ENCODE data around the gene HDAC4. TPM values are rescaled to one million over a fixed set of nuclear protein-coding genes. Genes with fewer than 3 reads are reported as not detected.

HDAC4 gene
- total RNA-seq (2012; rRNA removed), result 3.3 and 7.2 TPM in 2 replicates
- polyA plus RNA-seq (2012; rRNA removed), result 4.1 and 7.4 TPM in 2 replicates
- 1.3 and 7.1 TPM in 2 replicates for polyA plus RNA-seq (2012; cell fraction: cytosol; rRNA removed)
- 24.5 and 34.9 TPM in 2 replicates for polyA plus RNA-seq (2012; cell fraction: nucleus; rRNA removed; ENCODE audit: low replicate concordance)
- Bru-seq, nascent RNA, result percentile 82 among the genes with signal in this experiment
- percentile 77 among the genes with signal in this experiment for BruChase-seq, experiment 1, labeled RNA remaining after a 6-hour chase
- percentile 82 among the genes with signal in this experiment for BruChase-seq, experiment 2, labeled RNA remaining after a 2-hour chase
- long read RNA-seq, partial matches to known transcripts, result 2 of 13 reads
- long read RNA-seq, other reads (novel, unspliced or antisense), result 11 of 13 reads

- peak within 1 kb of the TSS; percentile 96 for H4K5ac ChIP-seq (ENCODE audit: low read depth, low read length)
- 0 out of 2 replicates have a peak within 1 kb of the TSS, but pooled peaks have one; percentile 67 for H2BK20ac ChIP-seq (ENCODE audit: low read depth, low read length)
- H3K4me2 ChIP-seq (ENCODE audit: low read depth, low read length), result peak within 1 kb of the TSS; percentile 92
- peak within 1 kb of the TSS; percentile 98 for H3K27ac ChIP-seq (ENCODE audit: insufficient read depth, low read length)
- dilution Hi-C loops (cut with HindIII; ENCODE audit: low sequenced_read_pairs, unreplicated experiment) (no loop called here), intact Hi-C loops (cut with micrococcal nuclease) (loop anchor here (1.0 to 10.0 kb wide), 3 partner anchors 72 to 366 kb away; no protein-coding TSS in a partner anchor), in situ Hi-C loops (cut with MboI; ENCODE audit: low sequenced_read_pairs) (no loop called here)
- peak within 1 kb of the TSS; percentile 77 for H3K56ac ChIP-seq (ENCODE audit: extremely low read depth, insufficient read depth, low read length)
- H4K91ac ChIP-seq (ENCODE audit: insufficient read depth, low read depth, low read length), result peak within 1 kb of the TSS; percentile 91
- POLR2A ChIA-PET (ENCODE audit: unreplicated experiment), result interaction anchor here (0.8 kb wide), 2 partner anchors 158 to 311 kb away, joined by 4 to 6 read pairs; no protein-coding TSS in a partner anchor
- H3K9ac ChIP-seq (ENCODE audit: low read depth, low read length), result peak within 1 kb of the TSS; percentile 94
- no peaks in the 10 kb centered on the region for H3K9me3 ChIP-seq (ENCODE audit: control insufficient read depth, insufficient read depth, low read length)
- peak within 1 kb of the TSS; percentile 79 for H2AK9ac ChIP-seq (replicated peaks; ENCODE audit: low read depth, low read length, poor library complexity)
- peak within 1 kb of the TSS; percentile 81 for H3K14ac ChIP-seq (replicated peaks; ENCODE audit: low read depth, low read length)
- peak within 1 kb of the TSS; percentile 85 for H2BK120ac ChIP-seq (ENCODE audit: low read depth, low read length)
- peak within 1 kb of the TSS; percentile 93 for H2AFZ ChIP-seq (replicated peaks; ENCODE audit: low read length, poor library complexity)
- H3K9me1 ChIP-seq (ENCODE audit: insufficient read depth, low read length), result peaks cover 8% of the 10 kb centered on the region
- CTCF ChIA-PET, result interaction anchor here (0.7 kb wide), 1 partner anchor 11 kb away, joined by 3 read pairs; no protein-coding TSS in a partner anchor
- DNase-seq (no peak), ATAC-seq (ENCODE audit: low read depth) (peak; percentile 1)
- BruUV-seq (replicated peaks), result no TSS peak
- H2BK5ac ChIP-seq (ENCODE audit: low read depth, low read length, poor library complexity, severe bottlenecking), result peak within 1 kb of the TSS; percentile 98
- H3K79me1 ChIP-seq (ENCODE audit: low read depth in 1 of 2, low read length in 2 of 2), result peaks cover 6 to 34% of the 10 kb centered on the region in 2 experiments; a peak in 3 of 4 replicates
- H3K18ac ChIP-seq (ENCODE audit: low read depth, low read length), result peak within 1 kb of the TSS; percentile 96
- H2AK5ac ChIP-seq (ENCODE audit: low read depth, low read length), result peak within 1 kb of the TSS; percentile 70; the same call in 1 of the 2 replicates
- H2BK15ac ChIP-seq (ENCODE audit: low read depth, low read length), result no peak within 1 kb of the TSS
- H3K4me3 ChIP-seq (ENCODE audit: insufficient read depth, low read depth, low read length), result peak within 1 kb of the TSS; percentile 94
- H3K23ac ChIP-seq (ENCODE audit: low read depth, low read length), result peak within 1 kb of the TSS; percentile 94
- peaks cover 21% of the 10 kb centered on the region for H4K20me1 ChIP-seq (ENCODE audit: insufficient read depth, low read length)
- H3K4me1 ChIP-seq (ENCODE audit: control insufficient read depth, insufficient read depth, low read length), result peaks cover 5% of the 10 kb centered on the region; the same call in 1 of the 2 replicates
- 0 out of 2 replicates have a peak, but pooled peaks cover 4% of the 10 kb centered on the region for H3K36me3 ChIP-seq (ENCODE audit: control insufficient read depth, insufficient read depth, low read length)
- peak within 1 kb of the TSS; percentile 98 for H3K4ac ChIP-seq (ENCODE audit: low read depth, low read length)
- peak within 1 kb of the TSS; percentile 39 to 98 for H4K8ac ChIP-seq (ENCODE audit: low read depth in 2 of 2, low read length in 2 of 2)
- 0% methylated on average over 25 of the region's 78 CpGs; no CpG with 5 or more reads in 1 of the 2 experiments for WGBS, 2 experiments (ENCODE audit: extremely low coverage in 2 of 2, insufficient read length in 1 of 2)
- no peaks in the 10 kb centered on the region for H3K27me3 ChIP-seq (ENCODE audit: control insufficient read depth, insufficient read depth, low read length)
- TF ChIP-seq RCOR1 (IDR thresholded peaks at IDR 0.05; ENCODE audit: insufficient replicate concordance, low read length) (no peak), SMC3 (IDR thresholded peaks at IDR 0.05; ENCODE audit: low read depth, low read length) (no peak), RAD21 (IDR thresholded peaks at IDR 0.05; ENCODE audit: low read length) (no peak), BHLHE40 (IDR thresholded peaks at IDR 0.05; ENCODE audit: low read depth, low read length) (no peak), CHD1 (IDR thresholded peaks at IDR 0.05; ENCODE audit: low read depth, low read length) (no peak), RFX5 (IDR thresholded peaks at IDR 0.05; ENCODE audit: low read depth, low read length) (no peak), MXI1 (IDR thresholded peaks at IDR 0.05; ENCODE audit: borderline replicate concordance, low read depth, low read length) (no peak), CEBPB (IDR thresholded peaks at IDR 0.05; ENCODE audit: low read depth, low read length) (no peak), NFE2L2 (IDR thresholded peaks at IDR 0.05; ENCODE audit: low read depth, low read length) (no peak), MAFK (IDR thresholded peaks at IDR 0.05; ENCODE audit: low read depth, low read length) (no peak), FOS (IDR thresholded peaks at IDR 0.05; ENCODE audit: low read depth, low read length) (no peak), MAZ (IDR thresholded peaks at IDR 0.05; ENCODE audit: borderline replicate concordance, low read depth, low read length) (no peak)
- TF ChIP-seq, protein P1, sequence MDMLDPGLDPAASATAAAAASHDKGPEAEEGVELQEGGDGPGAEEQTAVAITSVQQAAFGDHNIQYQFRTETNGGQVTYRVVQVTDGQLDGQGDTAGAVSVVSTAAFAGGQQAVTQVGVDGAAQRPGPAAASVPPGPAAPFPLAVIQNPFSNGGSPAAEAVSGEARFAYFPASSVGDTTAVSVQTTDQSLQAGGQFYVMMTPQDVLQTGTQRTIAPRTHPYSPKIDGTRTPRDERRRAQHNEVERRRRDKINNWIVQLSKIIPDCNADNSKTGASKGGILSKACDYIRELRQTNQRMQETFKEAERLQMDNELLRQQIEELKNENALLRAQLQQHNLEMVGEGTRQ (IDR thresholded peaks at IDR 0.05; ENCODE audit: low read depth, low read length), result no peak
- TF ChIP-seq, protein P2, sequence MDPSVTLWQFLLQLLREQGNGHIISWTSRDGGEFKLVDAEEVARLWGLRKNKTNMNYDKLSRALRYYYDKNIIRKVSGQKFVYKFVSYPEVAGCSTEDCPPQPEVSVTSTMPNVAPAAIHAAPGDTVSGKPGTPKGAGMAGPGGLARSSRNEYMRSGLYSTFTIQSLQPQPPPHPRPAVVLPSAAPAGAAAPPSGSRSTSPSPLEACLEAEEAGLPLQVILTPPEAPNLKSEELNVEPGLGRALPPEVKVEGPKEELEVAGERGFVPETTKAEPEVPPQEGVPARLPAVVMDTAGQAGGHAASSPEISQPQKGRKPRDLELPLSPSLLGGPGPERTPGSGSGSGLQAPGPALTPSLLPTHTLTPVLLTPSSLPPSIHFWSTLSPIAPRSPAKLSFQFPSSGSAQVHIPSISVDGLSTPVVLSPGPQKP (IDR thresholded peaks at IDR 0.05; ENCODE audit: borderline replicate concordance, low read depth, low read length), result no peak
Measured at GRCh38 chr2:239400596-239401066, at the start of gene HDAC4. Gene HDAC4, minus strand, starts transcription at chr2:239401020. Its CDS starts 48,321 bp downstream, at chr2:239352699.

Data from IMR-90 (cell line).